Measurements from ENCODE around the gene RBP3.

Gene RBP3

GRCh38 chr10:47359626-47360418, 11.7 kb downstream of the RBP3 start:
- DNase-seq = no peak

- DNase-seq = no peak
These were observed 12.4 kb downstream of the RBP3 start for GRCh38 chr10:47360419-47361040.

GRCh38 chr10:47361293-47361692, 13.1 kb downstream of the RBP3 start:
- DNase-seq = peak in 1 of 2 donors; percentile 34

- DNase-seq = no peak
These were observed 14.0 kb downstream of the RBP3 start for GRCh38 chr10:47362199-47362598.

- no peak for DNase-seq
These were observed 15.6 kb downstream of the RBP3 start for GRCh38 chr10:47363781-47364180.

- DNase-seq = no peak
These were observed 16.2 kb downstream of the RBP3 start for GRCh38 chr10:47364366-47364765.

GRCh38 chr10:47364911-47365310, 16.7 kb downstream of the RBP3 start:
- no peak for DNase-seq

GRCh38 chr10:47365431-47366180, 17.4 kb downstream of the RBP3 start:
- DNase-seq = no peak

- no peak for DNase-seq
These were observed 18.0 kb downstream of the RBP3 start for GRCh38 chr10:47366181-47366631.

- no peak for DNase-seq
These were observed 18.7 kb downstream of the RBP3 start for GRCh38 chr10:47366731-47367460.

- DNase-seq = no peak
These were observed 19.5 kb downstream of the RBP3 start for GRCh38 chr10:47367646-47368045.

- no peak for DNase-seq
These were observed 20.4 kb downstream of the RBP3 start for GRCh38 chr10:47368431-47369180.

GRCh38 chr10:47369251-47369894, 21.2 kb downstream of the RBP3 start:
- DNase-seq = no peak

- DNase-seq = no peak
These were observed 22.0 kb downstream of the RBP3 start for GRCh38 chr10:47370015-47370767.

GRCh38 chr10:47370878-47371277, 22.7 kb downstream of the RBP3 start:
- DNase-seq = no peak

- DNase-seq = no peak
These were observed 23.7 kb downstream of the RBP3 start for GRCh38 chr10:47371629-47372485.

- no peak for DNase-seq
These were observed 24.6 kb downstream of the RBP3 start for GRCh38 chr10:47372726-47373125.

GRCh38 chr10:47374611-47375536, 26.7 kb downstream of the RBP3 start:
- DNase-seq = no peak

All from hippocampal formation (tissue), 2 donors.